HG03457 (cell line): ENCODE data around the gene USP4.

ENCODE experiments used
- ATAC-seq: cut with Tn5 transposase; IDR thresholded peaks from one replicate; pipeline ENCODE4 v1.9.1; 2021; ENCODE audit warnings: moderate number of reproducible peaks; ENCODE audit not compliant: unreplicated experiment

The USP4 gene

DNA sequence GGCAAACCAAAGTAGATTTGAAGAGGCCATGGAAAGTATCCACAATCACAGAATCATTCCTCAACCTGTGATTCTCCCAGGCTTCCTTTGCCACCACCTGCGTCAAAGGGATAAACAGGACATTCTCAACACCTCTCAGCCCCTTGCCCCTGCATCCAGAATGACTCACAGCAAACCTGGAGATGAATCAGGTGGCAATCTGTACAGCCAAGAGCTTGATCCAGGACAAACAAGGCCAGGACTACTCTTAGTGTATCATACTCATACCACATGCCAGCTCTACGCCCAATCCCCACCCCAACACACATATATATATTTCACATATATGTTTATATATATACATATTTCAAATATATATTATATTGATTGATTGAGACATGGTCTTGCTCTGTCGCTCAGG lies 39.3 kb downstream of the USP4 start:
- no peak for ATAC-seq

DNA sequence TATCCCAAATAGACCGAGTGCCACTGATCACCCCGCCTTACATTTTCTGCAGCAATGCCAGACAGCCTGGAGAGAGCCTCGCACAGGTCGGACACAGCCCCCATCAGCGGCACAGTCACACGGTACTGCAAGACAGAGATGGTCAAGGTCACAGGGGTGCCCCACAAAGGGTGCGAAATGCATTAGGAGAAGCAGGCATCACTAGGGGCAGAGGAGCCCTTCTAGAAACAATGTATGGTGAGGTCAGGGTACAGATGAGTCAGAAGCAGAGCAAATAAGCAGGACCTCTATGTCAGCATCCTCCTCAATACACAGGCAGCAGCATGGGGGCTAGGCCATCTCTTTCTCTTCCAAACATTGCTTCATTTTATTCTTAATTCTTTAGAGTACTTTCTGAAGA lies 41.3 kb downstream of the USP4 start:
- no peak for ATAC-seq

DNA sequence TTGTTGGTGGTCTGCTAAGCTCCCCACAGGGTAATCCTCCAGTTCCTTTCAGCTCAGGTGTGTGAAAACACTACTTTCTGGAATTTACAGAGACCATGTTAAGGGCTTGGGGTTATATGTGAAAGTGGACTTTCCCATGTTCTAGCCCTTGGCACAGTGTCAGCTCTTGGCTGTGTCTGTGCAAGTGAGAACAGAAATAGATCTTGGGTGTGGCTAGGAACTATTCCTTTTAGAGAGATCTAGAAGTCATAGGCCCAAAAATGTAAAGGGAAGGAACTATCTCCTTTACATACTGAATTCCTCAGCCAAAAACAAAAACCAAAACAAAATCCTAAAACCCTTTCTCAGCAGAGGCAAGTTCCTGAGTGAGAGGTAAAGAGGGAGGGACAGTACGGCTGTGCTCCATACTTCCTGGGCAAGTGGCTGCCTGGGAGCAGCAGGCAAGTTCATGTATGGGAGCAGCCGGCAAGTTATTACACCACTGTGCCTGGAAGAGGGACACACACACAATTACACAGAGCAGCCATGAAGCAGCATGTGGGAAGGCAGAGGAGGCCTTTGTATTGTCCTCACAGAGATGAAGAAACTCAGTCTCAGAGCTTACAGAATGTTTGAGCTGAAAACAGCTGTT lies 43.0 kb downstream of the USP4 start:
- no peak for ATAC-seq

DNA sequence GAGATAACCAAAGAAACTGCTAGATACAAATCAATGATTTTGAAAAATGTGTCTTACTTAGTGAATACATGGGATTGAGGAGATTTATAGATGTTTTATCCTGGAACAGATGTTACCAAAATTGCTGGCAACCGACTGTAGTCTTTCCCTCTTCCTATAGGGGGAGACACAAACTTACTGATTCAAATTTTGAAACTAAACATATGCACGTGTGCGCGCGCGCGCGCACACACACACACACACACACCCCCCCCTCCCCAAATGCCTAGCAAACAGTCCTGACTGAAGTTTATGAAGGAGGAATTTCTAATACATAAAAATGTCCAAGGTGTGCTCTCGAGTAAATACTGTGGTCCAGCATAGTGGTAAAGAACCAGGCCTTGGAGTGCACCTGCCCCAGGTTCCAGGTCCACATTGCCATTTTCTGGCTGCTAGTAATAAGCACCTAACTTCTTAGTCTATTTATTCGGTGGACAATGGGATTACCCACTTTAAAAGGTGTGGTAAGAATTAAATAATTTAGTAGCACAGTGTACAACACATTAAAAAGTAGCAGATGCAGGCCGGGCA lies 44.3 kb downstream of the USP4 start:
- ATAC-seq = no peak

DNA sequence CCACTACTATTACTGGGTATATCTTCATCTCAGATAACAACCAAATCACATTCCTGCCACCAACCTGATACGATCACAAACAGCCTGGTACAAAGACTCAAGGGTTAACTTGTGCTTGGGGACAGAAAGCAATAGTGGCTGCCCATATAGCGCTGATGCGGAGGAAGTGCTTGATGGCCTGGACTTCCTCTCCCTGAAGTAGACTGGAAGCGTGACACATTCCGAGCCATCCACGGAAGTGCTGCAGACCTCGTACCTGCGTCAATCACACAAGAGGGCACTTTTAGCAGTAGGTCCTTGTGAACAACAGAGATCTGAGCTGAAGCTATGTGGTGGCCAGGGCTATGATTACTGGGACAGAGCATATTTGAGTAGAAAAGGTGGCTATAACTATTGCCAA lies 45.5 kb downstream of the USP4 start:
- no peak for ATAC-seq

DNA sequence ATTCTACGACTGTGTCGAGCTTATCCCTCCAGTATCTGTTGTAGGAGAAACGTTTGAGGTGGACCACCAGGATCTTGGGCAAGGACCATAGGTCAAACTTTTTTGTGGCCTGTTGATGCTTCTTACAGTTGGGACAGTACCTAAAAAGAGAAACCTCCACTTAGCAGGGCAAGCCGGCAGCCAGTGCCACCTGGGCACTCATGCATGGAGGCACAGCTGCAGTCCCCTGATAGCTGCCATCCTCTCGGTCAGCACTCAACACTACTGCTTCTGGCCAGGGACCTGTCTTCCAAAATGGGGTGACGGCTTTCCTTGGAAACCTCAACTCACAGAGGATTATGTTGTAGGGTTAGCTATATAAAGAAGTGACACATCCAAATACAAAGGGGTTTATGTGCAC lies 55.9 kb downstream of the USP4 start:
- ATAC-seq = no peak

DNA sequence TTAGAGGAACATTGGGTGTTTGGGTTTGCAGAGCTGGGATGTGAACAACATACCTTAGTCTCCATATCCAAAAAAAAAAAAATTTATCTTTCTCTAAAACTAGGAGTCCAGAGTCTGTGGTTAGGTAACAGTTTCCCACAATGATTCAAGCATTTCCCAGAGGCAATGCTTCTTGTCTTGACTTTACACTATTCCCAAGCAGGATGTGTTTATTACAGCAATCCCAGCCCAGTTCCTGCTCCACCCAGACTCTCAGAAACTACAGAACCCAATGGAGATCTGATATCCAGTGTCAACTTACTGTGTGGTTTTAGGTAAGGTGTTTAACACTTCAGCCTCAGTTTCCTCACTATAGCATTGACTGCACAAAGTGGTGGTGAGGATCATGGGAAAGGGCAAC lies 60.5 kb downstream of the USP4 start:
- no peak for ATAC-seq

DNA sequence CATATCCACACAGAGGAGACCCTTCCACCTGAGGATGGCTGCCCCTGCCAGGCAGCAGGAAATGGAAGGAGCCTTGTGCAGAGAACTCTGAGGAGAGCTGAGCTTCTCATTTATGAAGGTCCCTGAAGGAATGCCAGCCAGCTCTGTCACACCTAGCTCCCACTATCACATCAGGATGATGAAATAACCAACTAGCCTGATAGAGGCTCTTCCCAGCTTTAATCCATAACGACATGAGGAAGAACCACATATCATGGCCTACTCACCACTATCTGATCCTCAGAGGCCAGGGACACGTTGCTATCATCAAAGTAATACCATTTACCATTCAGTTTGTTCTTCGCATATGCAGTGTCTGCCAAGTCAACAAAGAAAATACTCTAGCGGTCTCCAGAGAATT lies 61.3 kb downstream of the USP4 start:
- ATAC-seq = no peak

DNA sequence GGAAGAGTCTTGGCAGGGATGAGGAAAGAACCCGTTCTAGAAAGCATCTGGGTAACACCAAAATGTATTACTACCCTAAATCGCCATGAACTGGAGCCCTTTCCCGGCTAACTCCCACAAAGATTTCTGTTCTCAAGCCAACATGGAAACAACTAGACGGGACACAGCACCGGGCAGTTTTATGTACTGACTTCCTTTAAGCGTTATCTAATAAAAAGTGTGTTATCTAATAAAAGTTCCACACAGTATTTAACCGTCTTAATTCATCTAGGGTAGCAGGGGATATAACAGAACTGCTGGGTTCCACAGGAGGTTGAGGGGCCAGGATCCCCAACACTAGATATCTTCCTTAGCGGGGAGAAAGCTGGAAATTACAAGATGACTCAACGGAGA lies 62.5 kb downstream of the USP4 start:
- no peak for ATAC-seq

DNA sequence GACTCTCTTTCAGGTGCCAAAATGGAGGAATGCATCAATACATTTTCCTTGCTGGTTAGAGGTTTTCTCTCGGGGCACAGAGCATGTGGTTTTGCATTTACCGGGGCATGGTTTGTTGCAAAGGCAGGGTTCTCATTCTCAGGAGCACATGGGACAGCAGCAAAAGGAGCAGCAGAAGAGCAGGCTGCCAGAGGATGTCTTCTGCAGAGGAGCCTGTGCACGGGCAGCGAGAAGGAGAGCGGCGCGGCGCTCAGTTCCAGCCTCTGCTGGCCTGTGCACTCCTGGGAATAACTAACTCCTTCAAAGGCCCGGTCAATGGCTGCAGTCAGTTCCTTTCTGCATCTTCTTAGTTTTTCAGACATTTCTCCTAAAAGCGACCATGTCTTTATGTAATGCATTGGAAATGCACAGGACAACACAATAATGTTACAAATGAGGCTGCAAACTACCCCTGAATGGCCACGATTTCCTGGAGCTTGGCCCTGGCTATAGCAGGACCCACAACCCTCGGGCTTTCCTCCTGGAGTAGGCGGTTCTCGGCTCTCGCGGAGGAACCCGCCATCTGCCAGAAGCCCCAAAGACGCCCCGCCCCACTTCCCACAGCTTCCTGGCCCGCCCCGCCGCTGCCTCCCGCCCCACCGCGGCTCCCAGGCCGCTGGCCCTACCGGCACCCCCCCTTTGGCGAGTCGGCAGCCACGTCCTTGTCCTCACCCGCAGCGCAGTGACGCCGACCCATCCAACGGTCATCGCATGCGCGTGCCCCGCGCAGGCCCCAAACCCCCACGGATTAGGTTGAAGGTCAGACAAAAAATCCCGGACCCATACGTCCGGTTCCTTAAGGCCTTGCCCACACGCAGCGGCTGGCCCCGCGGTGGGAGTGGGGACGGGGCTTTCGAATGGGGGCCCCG lies 63.1 kb downstream of the USP4 start, which contains the start of gene C3orf62:
Gene C3orf62, minus strand, starts transcription at position 758 of the 908 bp plus-strand sequence. Its CDS starts 360 bp downstream, at position 398.
- no peak for ATAC-seq

DNA sequence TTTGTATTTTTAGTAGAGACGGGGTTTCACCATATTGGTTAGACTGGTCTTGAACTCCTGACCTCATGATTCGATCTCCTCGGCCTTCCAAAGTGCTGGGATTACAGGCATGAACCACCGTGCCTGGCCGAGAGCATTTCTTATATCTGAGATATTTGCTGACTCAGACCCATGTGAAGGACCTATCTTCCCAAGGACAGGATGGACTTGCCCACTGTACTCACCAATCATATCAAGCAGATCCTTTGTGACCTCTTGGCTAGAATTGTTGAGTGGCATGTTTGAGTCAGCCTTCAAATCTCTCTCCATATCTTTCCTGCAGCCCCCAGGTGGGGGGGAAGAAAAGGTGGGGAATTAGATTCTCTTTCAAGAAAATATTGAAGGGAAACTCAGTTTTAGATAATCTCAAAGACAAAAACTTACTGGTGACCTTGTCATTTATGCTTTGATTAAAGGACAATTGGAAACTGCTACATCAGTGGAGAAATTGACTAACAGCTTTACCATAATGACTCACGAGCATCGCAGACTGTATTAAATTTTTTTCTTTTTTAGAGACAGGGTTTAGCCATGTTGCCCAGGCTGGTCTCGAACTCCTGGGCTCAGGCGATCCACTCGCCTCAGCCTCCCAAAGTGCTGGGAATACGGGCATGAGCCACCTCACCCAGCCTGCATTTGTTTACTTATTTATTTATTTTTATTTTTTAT lies 65.9 kb downstream of the USP4 start:
- ATAC-seq = no peak

DNA sequence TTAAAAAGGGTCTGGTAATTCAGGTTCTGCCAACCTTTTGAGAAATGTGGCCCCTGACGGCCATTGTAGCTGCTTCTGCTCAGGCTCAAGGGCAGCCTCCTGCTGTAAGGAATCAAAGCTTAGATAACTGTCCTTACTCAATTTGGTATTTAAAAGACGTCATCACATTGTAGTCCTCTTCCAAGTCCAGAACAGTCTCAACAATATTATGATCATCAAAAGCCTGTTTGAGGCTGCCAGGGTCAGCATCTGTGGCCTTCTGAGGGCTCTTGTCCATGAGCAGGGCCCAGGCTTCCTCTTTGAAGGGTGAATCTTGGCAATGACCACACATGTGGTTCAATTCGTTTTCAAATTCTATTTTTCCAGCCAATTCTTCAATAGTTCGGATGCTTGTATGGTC lies 68.8 kb downstream of the USP4 start:
- ATAC-seq = no peak

DNA sequence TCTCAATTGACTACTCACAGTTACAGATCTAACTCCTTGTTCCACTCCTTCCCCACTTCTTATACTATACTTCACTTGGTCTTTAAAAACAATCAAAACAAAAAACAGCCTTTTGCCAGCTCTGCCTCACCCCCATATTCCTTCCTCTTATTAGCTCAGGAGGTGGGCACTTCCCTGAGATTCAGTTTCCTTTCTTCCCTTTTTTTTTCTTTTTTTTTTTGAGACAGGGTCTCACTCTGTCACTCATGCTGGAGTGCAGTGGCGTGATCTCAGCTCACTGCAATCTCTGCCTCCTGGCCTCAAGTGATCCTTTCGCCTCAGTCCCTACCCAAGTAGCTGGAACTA lies 69.7 kb downstream of the USP4 start:
- ATAC-seq = no peak

DNA sequence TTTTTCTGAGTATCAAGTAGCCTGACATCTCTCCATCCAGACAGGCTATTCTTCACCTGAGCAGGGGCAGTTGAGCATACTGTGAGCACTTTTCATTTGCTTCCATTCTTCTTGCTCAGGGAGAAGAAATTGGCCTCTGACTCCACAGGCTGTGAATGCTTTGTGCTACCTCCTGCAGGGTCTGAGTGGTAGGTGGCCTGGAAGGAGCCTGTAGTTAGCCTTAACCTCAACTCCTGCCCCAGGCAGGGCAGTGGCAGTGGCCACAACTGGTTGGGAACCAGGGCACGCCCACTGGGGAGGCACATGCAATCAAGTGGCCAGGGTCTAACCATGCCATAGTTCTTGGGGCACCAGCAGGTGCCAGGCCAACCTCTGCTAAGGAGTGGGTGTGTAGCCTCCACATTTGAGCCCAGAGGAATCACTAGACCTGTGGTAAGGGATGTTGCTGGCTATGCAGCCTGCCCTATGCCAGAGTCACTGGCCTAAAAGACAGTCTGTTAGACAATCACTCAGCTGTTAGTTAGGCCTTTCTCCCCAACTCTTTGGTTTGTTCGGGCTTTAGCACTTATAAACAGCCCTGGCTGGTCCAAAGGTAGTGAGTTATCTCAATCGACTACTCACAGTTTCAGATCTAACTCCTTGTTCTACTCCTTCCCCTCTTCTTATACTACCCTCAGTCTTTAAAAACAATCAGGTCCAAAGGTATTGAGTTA lies 70.3 kb downstream of the USP4 start:
- no peak for ATAC-seq

DNA sequence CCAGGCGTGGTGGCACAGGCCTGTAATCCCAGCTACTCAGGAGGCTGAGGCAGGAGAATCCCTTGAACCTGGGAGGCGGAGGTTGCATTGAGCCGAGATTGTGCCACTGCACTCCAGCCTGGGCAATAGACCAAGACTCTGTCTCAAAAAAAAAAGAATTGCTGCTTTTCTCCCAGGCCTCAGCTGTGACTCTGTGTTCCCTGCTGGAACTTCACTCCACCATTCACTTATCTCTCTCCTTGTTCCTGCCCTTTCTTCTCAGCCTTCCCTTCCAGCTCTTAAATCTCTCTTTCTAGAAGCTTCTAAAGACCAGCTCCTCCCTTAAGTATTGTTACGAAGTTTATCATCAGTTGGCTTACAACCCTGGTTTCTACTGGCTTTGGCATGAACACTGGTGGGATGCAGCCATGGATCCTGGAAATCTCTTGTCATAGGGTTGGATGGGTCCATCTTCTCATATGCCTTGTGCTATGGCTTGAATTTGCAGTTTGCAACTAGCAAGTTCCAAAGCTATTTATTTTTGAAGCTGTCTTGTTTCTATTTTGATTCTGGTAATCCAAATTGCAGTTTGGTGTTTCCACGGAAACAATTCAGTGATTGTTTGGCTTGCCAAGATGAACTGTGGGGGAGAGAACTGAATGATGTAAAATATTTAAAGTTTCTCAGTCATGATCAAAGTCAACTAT lies 73.3 kb downstream of the USP4 start:
- ATAC-seq = no peak

DNA sequence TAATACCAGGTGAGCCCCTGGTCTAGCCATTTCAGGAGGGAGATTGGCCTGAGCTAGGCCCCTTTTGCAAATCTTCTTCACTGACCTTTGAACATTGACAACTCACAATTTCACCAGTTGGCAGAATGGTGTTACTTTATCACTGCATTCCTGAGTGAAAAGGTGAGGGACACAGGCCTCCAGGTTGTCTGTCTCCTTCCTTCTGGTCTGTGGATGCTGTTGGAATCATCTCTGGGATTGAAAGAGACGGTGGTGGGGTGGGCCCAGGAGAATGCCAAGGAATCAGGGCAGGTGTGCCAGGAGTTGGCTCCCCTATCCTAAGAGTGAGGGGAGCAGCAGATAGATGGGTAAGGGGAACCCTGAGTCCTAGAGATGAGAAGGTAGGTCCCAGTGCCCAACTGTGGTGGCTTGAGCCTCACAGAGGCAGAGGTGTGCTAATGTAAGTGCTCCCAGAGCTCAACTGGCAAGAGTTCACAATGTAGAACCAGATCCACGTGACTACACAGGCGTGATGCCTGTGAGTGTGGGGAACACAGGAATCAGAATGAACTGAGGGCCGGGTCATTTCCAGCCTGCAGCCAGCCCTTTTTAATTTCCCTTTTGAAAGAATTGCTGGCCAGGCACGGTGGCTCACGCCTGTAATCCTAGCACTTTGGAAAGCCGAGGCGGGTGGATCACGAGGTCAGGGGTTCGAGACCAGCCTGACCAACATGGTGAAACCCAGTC lies 74.0 kb downstream of the USP4 start:
- ATAC-seq = no peak

DNA sequence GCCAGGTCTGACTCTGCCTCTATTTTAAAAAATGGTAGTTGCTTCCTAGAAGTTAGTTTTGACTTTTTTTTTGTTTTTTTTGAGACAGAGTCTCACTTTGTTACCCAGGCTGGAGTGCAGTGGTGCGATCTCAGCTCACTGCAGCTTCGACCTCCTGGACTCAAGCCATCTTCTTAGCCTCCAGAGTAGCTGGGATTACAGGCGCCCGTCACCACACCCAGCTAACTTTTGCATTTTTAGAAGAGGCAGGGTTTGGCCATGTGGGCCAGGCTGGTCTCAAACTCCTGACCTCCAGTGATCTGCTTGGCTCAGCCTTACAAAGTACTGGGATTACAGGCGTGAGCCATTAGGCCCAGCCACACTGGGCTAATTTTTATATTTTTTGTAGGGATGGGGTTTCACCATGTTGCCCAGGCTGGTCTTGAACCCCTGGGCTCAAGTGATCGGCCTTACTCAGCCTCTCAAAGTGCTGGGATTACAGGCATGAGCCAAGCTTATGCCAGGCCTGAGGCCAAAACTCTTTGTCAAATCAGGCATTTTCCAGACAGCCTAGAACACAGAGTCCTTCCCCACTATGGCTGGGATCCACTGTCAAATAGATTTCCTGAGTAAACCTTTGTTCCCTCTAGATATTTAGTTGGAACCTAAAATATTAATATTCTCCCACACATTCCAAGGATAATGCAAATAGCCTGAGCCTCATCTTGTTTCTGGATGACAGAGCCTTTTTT lies 76.5 kb downstream of the USP4 start:
- no peak for ATAC-seq

DNA sequence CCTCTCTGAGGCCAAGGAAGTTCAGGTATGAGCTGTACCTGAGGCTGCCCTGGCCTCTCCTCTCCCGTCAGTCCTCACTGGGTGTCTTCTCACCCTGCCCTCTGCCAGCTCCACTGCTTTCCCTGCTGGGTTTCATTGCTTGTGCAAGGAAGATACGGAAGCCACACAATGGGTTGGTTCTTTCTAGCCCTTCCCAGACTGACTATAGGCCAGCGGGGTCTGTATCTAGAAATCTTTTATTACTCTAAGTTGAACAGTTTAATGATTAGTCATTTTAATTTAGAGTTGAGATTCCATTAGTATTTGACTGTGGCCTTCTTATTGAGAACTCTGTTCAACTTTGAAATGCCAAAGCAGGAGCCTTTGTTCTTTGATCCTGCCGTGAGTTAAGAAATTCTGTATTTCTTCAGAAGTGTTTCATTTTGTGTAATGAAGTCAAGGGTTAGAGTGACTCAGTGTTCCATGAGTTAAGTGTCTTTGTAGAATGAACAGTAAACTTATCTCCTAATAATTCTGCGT lies 79.0 kb downstream of the USP4 start:
- ATAC-seq = no peak

DNA sequence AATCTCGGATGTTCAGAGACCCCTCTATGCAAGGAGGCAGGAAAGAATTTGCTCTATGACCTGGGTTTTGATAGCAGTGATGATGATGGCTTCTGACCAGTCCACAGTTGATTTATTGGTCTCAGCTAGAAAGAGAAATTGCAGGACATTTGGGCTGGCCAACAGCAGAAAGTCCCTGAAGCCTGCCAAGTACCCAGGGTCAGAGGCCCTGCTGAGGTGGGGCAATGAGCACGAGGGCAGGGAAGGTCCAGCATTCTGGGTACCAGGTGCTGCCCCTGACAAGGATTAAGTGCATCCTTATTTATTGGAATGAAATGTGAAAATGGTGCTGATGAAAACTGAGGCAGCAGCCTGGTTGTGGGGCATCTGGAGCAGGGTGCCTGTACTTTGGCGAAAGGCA lies 82.7 kb downstream of the USP4 start:
- no peak for ATAC-seq
